Liver (tissue), 9 donors: ENCODE data around the gene MAP3K8. TPM values are rescaled to one million over a fixed set of nuclear protein-coding genes. Genes with fewer than 3 reads are reported as not detected.
"Not testable (repeated sequence)": the region's sequence is repeated elsewhere in the genome, so short reads cannot be mapped to it uniquely, and the experiment has no call there.

Source experiments
- DNase-seq: peaks from one replicate; pipeline ENCODE4 v3.0.0-alpha.2; 2017; ENCODE audit warnings: low spot score
- H3K27ac ChIP-seq, 2 donors: one replicate each; pipeline ENCODE4 v1.7.0; 2013; ENCODE audit warnings: inconsistent platforms in 2 of 2, low read length in 2 of 2, control low read depth in 1 of 2, low read depth in 1 of 2, mild to moderate bottlenecking in 1 of 2
- H3K27me3 ChIP-seq, 4 donors: one replicate each; pipeline versions ENCODE4 v1.6.1 to v1.7.0; 2013; ENCODE audit warnings: low read length in 3 of 4, inconsistent platforms in 1 of 4, mild to moderate bottlenecking in 1 of 4, moderate library complexity in 1 of 4; ENCODE audit not compliant: control insufficient read depth in 4 of 4, insufficient read depth in 4 of 4
- H3K36me3 ChIP-seq, 4 donors: one replicate each; pipeline versions ENCODE4 v1.6.1 to v1.7.0; 2013; ENCODE audit warnings: low read length in 3 of 4, mild to moderate bottlenecking in 3 of 4, low read depth in 1 of 4, moderate library complexity in 1 of 4; ENCODE audit not compliant: control insufficient read depth in 4 of 4, insufficient read depth in 3 of 4
- H3K4me1 ChIP-seq, 4 donors: one replicate each; pipeline versions ENCODE4 v1.6.1 to v1.7.0; 2013; ENCODE audit warnings: low read length in 3 of 4, mild to moderate bottlenecking in 3 of 4, moderate library complexity in 1 of 4; ENCODE audit not compliant: control insufficient read depth in 4 of 4, insufficient read depth in 4 of 4
- H3K4me3 ChIP-seq, 3 donors: one replicate each; pipeline versions ENCODE4 v1.6.1 to v1.7.0; 2013; ENCODE audit warnings: low read length in 3 of 3, control low read depth in 1 of 3, low read depth in 1 of 3, mild to moderate bottlenecking in 1 of 3
- H3K9ac ChIP-seq, 2 donors: one replicate each; pipeline ENCODE4 v1.7.0; 2013; ENCODE audit warnings: low read length in 2 of 2, mild to moderate bottlenecking in 2 of 2, moderate library complexity in 2 of 2, control low read depth in 1 of 2, low read depth in 1 of 2
- H3K9me3 ChIP-seq, 4 donors: one replicate each; pipeline versions ENCODE4 v1.6.1 to v1.7.0; 2013; ENCODE audit warnings: low read length in 3 of 4; ENCODE audit not compliant: control insufficient read depth in 4 of 4
- FOXA1 ChIP-seq: IDR thresholded peaks from 2 replicates; pipeline ENCODE4 v1.6.1; 2016; ENCODE audit warnings: antibody characterized with exemption
- HNF4A ChIP-seq, 2 donors: conservative IDR thresholded peaks; 2 replicates each; pipeline ENCODE4 v1.6.1; 2016; ENCODE audit warnings: antibody characterized with exemption in 2 of 2, mild to moderate bottlenecking in 2 of 2
- TAF1 ChIP-seq: conservative IDR thresholded peaks from 2 replicates; pipeline ENCODE4 v1.6.1; 2016; ENCODE audit warnings: antibody characterized with exemption, mild to moderate bottlenecking
- YY1 ChIP-seq: IDR thresholded peaks from 2 replicates; pipeline ENCODE4 v1.6.1; 2016; ENCODE audit warnings: antibody characterized with exemption, mild to moderate bottlenecking
- WGBS: extraction: QIAGEN DNeasy Blood & Tissue Kit; methylation state at CpG from one replicate; pipeline ENCODE4 v1.1.7; 2013; 5-methylcytosine and 5-hydroxymethylcytosine counted together
- polyA plus RNA-seq, 2 donors: library from polyadenylated mRNA; stranded (reverse) in 1 of 2; unstranded in 1 of 2; fragments of 200-250 nt in 1 of 2; fragments of >200 nt in 1 of 2; fragmentation: Nextera tagmentation in 1 of 2; extraction: Ambion mirVana in 1 of 2; gene quantifications; one replicate each; pipeline versions ENCODE4 v1.2.1 to v1.2.3, GENCODE V29; 2013 to 2015
- total RNA-seq, 2 donors: library from RNA; depleted of rRNA; stranded (reverse); fragments of >200 nt; gene quantifications; one replicate each; pipeline ENCODE4 v1.2.3, GENCODE V29; 2014
- TF ChIP-seq, protein P1 (sequence below): IDR thresholded peaks from 2 replicates; pipeline ENCODE4 v1.6.1; 2016; ENCODE audit warnings: antibody characterized with exemption, mild to moderate bottlenecking
- TF ChIP-seq, protein P2 (sequence below): fragments of 150-350 bp; IDR thresholded peaks from 2 replicates; pipeline ENCODE4 v1.5.1; 2017; ENCODE audit warnings: improper control_type of control experiment, low read depth, low read length; ENCODE audit not compliant: missing input control
- TF ChIP-seq, protein P3 (sequence below): IDR thresholded peaks from 2 replicates; pipeline ENCODE4 v1.6.1; 2016; ENCODE audit warnings: antibody characterized with exemption
- TF ChIP-seq, protein P4 (sequence below): IDR thresholded peaks from 2 replicates; pipeline ENCODE4 v1.6.1; 2016; ENCODE audit warnings: antibody characterized with exemption
- donor health status: healthy.
- donor health status: healthy.
- donor health status: healthy.
- donor health status: healthy.
- donor health status: healthy.

Gene MAP3K8
- total and polyA plus RNA-seq, 4 donors, result 2.1 to 11.4 (median 6.1) TPM

DNA sequence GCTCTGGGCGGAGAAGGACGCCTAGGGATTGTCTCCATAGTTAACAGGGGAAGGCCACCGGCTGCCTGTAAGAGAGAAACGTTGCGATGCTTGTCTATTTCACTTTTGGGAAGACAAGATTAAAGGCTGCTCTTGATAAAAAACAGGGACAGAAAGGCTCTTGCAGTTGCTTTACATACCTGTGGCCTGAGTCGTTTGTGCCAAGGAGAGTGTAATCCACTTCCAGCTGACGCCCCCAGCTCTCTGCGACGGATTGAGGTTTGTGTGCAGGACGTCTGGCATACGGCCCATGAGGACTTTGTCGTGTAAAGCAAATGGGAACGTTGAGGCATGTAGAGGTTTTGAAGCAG is 1.1 kb downstream of the MAP3K8 start:
- peak; percentile 44 for DNase-seq
- 14% methylated on average over 13 of the region's 13 CpGs for WGBS
- peaks cover 0 to 24% (median 5%) of the 10 kb centered on the region in 4 donors for H3K4me1 ChIP-seq

DNA sequence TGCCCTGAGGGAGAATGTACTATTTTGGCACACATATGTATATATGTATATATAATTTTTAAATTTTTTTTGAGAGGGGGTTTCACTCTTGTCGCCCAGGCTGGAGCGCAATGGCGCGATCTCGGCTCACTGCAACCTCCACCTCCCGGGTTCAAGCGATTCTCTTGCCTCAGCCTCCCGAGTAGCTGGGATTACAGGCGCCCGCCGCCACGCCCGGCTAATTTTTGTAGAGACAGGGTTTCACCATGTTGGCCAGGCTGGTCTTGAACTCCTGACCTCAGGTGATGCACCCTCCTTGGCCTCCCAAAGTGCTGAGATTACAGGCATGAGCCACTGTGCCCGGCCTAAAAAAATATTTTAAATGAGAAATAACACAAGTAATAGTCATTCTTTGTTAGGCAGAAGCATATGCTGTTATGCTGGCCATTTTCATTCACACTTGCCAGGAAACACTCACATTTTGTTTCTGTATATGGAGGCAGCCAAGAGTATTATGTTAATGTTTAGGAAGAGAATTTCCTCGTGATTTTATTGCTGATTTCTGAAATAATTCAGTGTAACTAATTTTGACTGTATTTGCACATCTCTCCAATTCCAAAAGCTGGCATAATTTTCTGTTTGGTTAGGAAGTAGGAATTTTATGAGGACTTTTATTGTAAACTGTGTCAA is 1.6 kb downstream of the MAP3K8 start:
- H3K9me3 ChIP-seq, DNase-seq, H3K36me3 ChIP-seq, H3K27me3 ChIP-seq: not testable (repeated sequence)
- Histone ChIP-seq H3K9ac (peak overlapping the region; percentile 7 to 98), H3K27ac (peak overlapping the region in 1 of 2 donors; percentile 95), H3K4me1 (peaks cover 0 to 24% (median 5%) of the 10 kb centered on the region in 4 donors), H3K4me3 (peak overlapping the region; percentile 42 to 83 (median 78))
- 70% methylated on average over 15 of the region's 15 CpGs for WGBS

More for the DNA sequence above, 1.1 kb downstream of the MAP3K8 start:
- Histone ChIP-seq H3K4me3 (peak overlapping the region; percentile 71 to 83 (median 78)), H3K9ac (peak overlapping the region; percentile 90 to 98), H3K36me3 (peaks cover 0 to 4% (median 2%) of the 10 kb centered on the region in 4 donors), H3K9me3 (no peaks in the 10 kb centered on the region), H3K27me3 (no peaks in the 10 kb centered on the region), H3K27ac (peak overlapping the region; percentile 95 to 96)
- TF ChIP-seq, protein P1, sequence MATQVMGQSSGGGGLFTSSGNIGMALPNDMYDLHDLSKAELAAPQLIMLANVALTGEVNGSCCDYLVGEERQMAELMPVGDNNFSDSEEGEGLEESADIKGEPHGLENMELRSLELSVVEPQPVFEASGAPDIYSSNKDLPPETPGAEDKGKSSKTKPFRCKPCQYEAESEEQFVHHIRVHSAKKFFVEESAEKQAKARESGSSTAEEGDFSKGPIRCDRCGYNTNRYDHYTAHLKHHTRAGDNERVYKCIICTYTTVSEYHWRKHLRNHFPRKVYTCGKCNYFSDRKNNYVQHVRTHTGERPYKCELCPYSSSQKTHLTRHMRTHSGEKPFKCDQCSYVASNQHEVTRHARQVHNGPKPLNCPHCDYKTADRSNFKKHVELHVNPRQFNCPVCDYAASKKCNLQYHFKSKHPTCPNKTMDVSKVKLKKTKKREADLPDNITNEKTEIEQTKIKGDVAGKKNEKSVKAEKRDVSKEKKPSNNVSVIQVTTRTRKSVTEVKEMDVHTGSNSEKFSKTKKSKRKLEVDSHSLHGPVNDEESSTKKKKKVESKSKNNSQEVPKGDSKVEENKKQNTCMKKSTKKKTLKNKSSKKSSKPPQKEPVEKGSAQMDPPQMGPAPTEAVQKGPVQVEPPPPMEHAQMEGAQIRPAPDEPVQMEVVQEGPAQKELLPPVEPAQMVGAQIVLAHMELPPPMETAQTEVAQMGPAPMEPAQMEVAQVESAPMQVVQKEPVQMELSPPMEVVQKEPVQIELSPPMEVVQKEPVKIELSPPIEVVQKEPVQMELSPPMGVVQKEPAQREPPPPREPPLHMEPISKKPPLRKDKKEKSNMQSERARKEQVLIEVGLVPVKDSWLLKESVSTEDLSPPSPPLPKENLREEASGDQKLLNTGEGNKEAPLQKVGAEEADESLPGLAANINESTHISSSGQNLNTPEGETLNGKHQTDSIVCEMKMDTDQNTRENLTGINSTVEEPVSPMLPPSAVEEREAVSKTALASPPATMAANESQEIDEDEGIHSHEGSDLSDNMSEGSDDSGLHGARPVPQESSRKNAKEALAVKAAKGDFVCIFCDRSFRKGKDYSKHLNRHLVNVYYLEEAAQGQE, result no peak
- TF ChIP-seq, protein P2, sequence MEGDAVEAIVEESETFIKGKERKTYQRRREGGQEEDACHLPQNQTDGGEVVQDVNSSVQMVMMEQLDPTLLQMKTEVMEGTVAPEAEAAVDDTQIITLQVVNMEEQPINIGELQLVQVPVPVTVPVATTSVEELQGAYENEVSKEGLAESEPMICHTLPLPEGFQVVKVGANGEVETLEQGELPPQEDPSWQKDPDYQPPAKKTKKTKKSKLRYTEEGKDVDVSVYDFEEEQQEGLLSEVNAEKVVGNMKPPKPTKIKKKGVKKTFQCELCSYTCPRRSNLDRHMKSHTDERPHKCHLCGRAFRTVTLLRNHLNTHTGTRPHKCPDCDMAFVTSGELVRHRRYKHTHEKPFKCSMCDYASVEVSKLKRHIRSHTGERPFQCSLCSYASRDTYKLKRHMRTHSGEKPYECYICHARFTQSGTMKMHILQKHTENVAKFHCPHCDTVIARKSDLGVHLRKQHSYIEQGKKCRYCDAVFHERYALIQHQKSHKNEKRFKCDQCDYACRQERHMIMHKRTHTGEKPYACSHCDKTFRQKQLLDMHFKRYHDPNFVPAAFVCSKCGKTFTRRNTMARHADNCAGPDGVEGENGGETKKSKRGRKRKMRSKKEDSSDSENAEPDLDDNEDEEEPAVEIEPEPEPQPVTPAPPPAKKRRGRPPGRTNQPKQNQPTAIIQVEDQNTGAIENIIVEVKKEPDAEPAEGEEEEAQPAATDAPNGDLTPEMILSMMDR, result no peak
- TF ChIP-seq, protein P3, sequence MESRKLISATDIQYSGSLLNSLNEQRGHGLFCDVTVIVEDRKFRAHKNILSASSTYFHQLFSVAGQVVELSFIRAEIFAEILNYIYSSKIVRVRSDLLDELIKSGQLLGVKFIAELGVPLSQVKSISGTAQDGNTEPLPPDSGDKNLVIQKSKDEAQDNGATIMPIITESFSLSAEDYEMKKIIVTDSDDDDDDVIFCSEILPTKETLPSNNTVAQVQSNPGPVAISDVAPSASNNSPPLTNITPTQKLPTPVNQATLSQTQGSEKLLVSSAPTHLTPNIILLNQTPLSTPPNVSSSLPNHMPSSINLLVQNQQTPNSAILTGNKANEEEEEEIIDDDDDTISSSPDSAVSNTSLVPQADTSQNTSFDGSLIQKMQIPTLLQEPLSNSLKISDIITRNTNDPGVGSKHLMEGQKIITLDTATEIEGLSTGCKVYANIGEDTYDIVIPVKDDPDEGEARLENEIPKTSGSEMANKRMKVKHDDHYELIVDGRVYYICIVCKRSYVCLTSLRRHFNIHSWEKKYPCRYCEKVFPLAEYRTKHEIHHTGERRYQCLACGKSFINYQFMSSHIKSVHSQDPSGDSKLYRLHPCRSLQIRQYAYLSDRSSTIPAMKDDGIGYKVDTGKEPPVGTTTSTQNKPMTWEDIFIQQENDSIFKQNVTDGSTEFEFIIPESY, result no peak
- TF ChIP-seq TAF1, result no peak

DNA sequence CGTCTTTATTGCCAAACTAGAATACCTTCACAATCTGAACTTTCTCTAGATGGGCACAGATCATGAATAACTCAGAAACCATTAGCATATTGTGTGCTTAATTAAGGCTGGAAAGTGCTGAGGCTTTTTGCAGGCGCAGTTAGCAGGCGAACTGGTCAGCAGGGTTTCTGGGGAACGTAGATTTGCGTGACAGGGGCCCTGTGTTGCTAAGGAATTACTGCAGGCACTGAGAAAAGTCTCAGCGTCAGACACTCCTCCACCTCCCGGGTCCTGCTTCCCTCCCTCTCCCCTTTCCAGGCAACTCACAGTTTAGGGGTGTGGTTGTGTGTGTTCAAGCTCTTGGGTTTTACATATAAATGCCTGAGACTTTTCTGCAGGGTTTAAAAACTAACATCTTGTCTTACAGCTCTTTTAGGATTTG is 2.2 kb downstream of the MAP3K8 start:
- H3K4me1 ChIP-seq, result peaks cover 0 to 23% (median 5%) of the 10 kb centered on the region in 4 donors
- H3K36me3 ChIP-seq, result peaks cover 0 to 4% (median 2%) of the 10 kb centered on the region in 4 donors
- peak overlapping the region; percentile 16 to 42 (median 26) for H3K4me3 ChIP-seq
- TF ChIP-seq FOXA1, result no peak
- TF ChIP-seq HNF4A (conservative IDR thresholded peaks at IDR 0.05), result no peak
- TF ChIP-seq, protein P4, sequence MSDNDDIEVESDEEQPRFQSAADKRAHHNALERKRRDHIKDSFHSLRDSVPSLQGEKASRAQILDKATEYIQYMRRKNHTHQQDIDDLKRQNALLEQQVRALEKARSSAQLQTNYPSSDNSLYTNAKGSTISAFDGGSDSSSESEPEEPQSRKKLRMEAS, result no peak
- TF ChIP-seq YY1, result no peak
- no peaks in the 10 kb centered on the region for H3K27me3 ChIP-seq
- 58% methylated on average over 7 of the region's 7 CpGs for WGBS
- no peak for DNase-seq
- H3K9ac ChIP-seq, result peak overlapping the region; percentile 7 to 90
- H3K9me3 ChIP-seq, result no peaks in the 10 kb centered on the region
- H3K27ac ChIP-seq, result peak overlapping the region; percentile 21 to 42
